Hematopoietic multipotent progenitor cell treated with erythropoietin and hydrocortisone succinate and interleukin-3 and kit ligand, for 15 days (in vitro differentiated cells): ENCODE data around the gene ATXN1.
"Not testable (repeated sequence)": the region's sequence is repeated elsewhere in the genome, so short reads cannot be mapped to it uniquely, and the experiment has no call there.

Source experiments
- DNase-seq: peaks from one replicate; pipeline ENCODE4 v3.0.0-alpha.2; 2015; ENCODE audit warnings: low spot score

ATXN1 gene

GRCh38 chr6:16720861-16721260 lies 40.4 kb downstream of the ATXN1 start:
- DNase-seq: no peak

- no peak for DNase-seq
Observed at GRCh38 chr6:16719488-16719887, 41.8 kb downstream of the ATXN1 start.

GRCh38 chr6:16718356-16718755 lies 42.9 kb downstream of the ATXN1 start:
- no peak for DNase-seq

GRCh38 chr6:16717275-16717942 lies 43.9 kb downstream of the ATXN1 start:
- no peak for DNase-seq

- no peak for DNase-seq
Observed at GRCh38 chr6:16716321-16716858, 44.9 kb downstream of the ATXN1 start.

GRCh38 chr6:16713597-16713996 lies 47.7 kb downstream of the ATXN1 start:
- DNase-seq: no peak

- DNase-seq: no peak
Observed at GRCh38 chr6:16712931-16713484, 48.3 kb downstream of the ATXN1 start.

- DNase-seq: no peak
Observed at GRCh38 chr6:16712255-16712930, 48.9 kb downstream of the ATXN1 start.

GRCh38 chr6:16711546-16712254 lies 49.6 kb downstream of the ATXN1 start:
- DNase-seq: no peak

GRCh38 chr6:16706911-16707783 lies 54.1 kb downstream of the ATXN1 start:
- no peak for DNase-seq

GRCh38 chr6:16706491-16706890 lies 54.8 kb downstream of the ATXN1 start:
- DNase-seq: not testable (repeated sequence)

- DNase-seq: no peak
Observed at GRCh38 chr6:16706029-16706428, 55.2 kb downstream of the ATXN1 start.

- DNase-seq: no peak
Observed at GRCh38 chr6:16705081-16705993, 55.9 kb downstream of the ATXN1 start.

- DNase-seq: no peak
Observed at GRCh38 chr6:16704401-16705045, 56.7 kb downstream of the ATXN1 start.

- not testable (repeated sequence) for DNase-seq
Observed at GRCh38 chr6:16702627-16703378, 58.5 kb downstream of the ATXN1 start.

- no peak for DNase-seq
Observed at GRCh38 chr6:16700916-16701234, 60.4 kb downstream of the ATXN1 start.

GRCh38 chr6:16700202-16700915 lies 60.9 kb downstream of the ATXN1 start:
- DNase-seq: no peak

GRCh38 chr6:16698997-16699868 lies 62.0 kb downstream of the ATXN1 start:
- no peak for DNase-seq
